Measurements from ENCODE around the gene TRIM43.
"Not testable (repeated sequence)": the region's sequence is repeated elsewhere in the genome, so short reads cannot be mapped to it uniquely, and the experiment has no call there.

Gene TRIM43

DNA sequence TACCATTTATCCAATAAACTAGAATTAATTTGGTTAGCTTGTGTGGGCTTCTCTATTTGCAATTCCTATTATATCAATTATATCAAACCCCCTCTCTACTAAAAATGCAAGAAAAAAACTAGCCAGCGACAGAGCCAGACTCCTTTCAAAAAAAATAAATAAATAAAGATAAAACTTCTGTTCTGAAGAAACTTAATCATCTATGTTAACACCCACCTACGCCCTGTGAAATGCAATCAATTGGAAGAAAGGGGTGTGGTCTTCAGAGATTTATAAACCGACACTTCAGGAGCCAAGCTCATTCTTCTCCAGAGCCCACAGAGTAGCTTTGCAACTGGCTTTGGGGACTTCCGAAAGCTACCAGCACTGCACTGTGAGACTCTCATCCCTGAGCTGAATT is at the start of gene TRIM43:
Gene TRIM43, plus strand, starts transcription at position 301 of the 400 bp plus-strand sequence. CDS start 2,023 bp downstream, outside the sequence.
- not testable (repeated sequence) for ATAC-seq

- no peak for ATAC-seq
Measured at GRCh38 chr2:95551055-95551568, 40.7 kb upstream of the TRIM43 start.

- no peak for ATAC-seq
Measured at GRCh38 chr2:95552911-95553310, 38.9 kb upstream of the TRIM43 start.

GRCh38 chr2:95569170-95569569 is 22.6 kb upstream of the TRIM43 start:
- ATAC-seq = no peak

- ATAC-seq = no peak
Measured at GRCh38 chr2:95573866-95574265, 17.9 kb upstream of the TRIM43 start.

DNA sequence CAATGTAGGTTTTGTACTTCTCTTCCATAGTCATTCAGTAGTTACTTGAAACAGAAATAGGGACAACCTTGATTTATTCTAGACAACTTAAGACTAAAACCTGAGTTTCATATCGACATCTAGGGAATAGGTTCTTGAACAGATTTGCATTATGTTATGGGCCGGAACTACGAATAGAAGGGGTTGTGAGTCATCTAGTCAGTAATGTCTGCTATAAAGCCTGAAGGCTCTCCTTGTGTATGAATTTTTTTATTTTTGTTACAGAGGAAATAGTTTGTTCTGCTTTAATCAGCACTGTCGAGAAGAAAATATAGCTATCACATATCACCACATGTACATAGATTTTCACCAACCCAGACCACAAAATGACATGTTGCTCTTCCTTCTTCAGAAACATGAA is 17.3 kb upstream of the TRIM43 start:
- ATAC-seq = no peak

- ATAC-seq = no peak
Measured at GRCh38 chr2:95575857-95576256, 15.9 kb upstream of the TRIM43 start.

GRCh38 chr2:95578539-95578938 is 13.3 kb upstream of the TRIM43 start:
- ATAC-seq = no peak

- not testable (repeated sequence) for ATAC-seq
Measured at GRCh38 chr2:95583545-95583944, 8.3 kb upstream of the TRIM43 start.

- ATAC-seq = not testable (repeated sequence)
Measured at GRCh38 chr2:95584321-95584720, 7.5 kb upstream of the TRIM43 start.

- not testable (repeated sequence) for ATAC-seq
Measured at GRCh38 chr2:95589777-95590536, 1.8 kb upstream of the TRIM43 start.

- ATAC-seq = not testable (repeated sequence)
Measured at GRCh38 chr2:95592973-95593372, 1.2 kb downstream of the TRIM43 start.

DNA sequence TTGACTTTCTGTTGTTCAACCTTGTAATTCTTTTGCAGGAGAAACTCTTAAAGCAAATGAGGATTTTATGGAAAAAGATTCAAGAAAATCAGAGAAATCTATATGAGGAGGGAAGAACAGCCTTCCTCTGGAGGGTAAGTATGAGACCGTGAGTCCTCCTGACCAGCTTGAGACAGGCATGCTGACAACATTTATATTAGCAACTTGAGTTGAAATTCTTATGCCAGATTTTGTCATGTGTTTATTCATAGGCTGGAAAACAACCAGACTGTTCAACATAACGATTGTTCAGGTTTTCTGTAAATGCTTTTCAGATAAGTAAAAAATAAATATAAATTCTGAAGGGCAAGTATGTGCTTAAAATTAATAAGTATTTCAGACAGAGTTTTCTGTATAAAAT is 3.2 kb downstream of the TRIM43 start:
- not testable (repeated sequence) for ATAC-seq

DNA sequence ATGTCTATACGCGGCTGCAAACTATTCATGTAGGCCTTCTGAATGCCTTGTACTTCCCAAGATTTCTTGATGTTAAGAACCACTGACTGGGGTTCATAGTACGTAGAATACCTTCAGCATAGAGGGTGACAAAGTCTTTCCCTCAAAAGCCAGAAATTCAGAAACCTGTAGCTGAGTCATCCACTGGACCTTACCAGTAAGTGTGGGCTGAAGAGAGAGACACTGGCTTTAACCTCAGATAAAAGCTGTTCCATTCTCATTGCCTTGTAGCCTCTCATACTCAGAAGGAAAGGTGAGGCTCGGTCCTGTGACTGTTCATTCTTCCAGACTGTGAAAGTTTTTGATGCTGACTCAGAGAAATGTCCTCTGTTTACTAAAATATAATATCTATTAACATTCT is 9.5 kb downstream of the TRIM43 start:
- ATAC-seq = not testable (repeated sequence)

GRCh38 chr2:95602146-95602545 is 10.3 kb downstream of the TRIM43 start:
- ATAC-seq = not testable (repeated sequence)

GRCh38 chr2:95608356-95608755 is 16.6 kb downstream of the TRIM43 start:
- ATAC-seq = not testable (repeated sequence)

DNA sequence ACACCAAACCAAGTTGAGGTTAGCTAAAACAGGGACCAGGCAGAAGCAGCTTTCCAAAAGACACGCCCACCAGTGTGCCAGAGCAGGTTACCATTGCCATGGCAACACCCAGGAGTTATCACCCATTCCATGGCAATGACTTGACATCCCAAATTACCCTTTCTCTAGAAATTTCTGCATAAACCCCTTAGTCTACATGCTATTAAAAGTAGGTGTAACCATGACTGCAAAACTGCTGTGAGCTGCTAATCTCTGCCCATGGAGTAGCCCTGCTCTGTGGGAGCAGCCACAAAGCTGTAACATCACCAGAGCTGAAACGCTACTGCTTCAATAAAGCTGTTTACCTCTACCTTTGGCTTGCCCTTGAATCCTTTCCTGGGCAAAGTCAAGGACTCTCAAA is 18.0 kb downstream of the TRIM43 start:
- ATAC-seq = not testable (repeated sequence)

DNA sequence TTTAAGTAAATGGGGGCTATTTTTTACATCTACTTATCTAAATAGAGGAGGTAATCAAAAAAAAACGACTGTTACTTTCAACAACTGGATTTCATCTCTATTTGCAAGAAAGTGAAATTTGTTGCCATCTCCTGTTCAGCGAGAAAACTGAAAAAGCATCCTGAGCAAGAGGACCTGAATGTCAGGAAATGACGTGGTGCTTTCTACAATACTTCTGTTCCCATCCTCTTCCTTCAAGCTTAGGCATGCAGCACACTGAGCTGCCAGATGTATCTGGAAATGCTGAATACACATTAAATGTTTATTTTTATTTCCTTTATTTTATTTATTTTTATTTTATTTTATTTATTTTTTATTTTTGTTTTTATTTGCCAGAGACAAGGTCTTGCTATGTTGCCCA is 21.2 kb downstream of the TRIM43 start:
- ATAC-seq = not testable (repeated sequence)

DNA sequence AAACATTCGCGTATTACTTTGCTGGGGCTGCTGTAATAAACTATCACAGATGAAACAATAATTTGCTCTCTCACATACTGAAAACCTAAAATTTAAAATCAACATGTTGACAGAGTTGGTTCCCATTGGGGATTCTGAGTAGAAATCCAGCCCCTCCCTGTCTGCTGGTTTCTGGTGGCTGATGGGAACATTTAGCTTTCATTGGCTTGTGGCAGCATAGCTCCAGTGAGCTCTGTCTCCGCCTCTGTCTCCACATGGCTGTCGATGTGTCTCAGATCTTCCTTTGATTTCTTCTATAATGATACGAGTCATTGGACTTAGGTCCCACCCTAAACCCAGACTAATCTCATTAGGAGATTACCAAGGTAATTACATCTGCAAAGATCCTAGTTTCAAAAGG is 30.9 kb downstream of the TRIM43 start:
- ATAC-seq = not testable (repeated sequence)

DNA sequence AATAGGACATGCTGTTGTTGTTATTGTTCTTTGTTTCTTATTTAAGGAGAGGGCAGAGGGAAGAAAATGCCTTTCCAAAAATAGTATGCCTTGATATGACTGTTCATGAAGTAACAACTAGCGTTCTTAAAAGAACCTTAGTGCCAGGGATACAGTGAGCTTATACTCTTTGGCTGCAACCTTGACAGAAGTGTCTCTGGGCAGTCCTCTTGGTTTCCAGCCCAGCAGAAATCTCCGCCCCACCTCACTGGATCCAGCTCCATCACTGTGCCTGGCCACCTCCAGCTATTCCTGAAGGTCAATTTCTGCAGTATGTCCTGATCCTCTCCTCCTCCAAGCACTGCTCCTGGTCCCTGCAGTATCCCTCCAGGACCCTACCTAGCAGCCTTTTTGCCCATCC is 39.2 kb downstream of the TRIM43 start:
- not testable (repeated sequence) for ATAC-seq

- not testable (repeated sequence) for ATAC-seq
Measured at GRCh38 chr2:95633626-95634259, 41.9 kb downstream of the TRIM43 start.

DNA sequence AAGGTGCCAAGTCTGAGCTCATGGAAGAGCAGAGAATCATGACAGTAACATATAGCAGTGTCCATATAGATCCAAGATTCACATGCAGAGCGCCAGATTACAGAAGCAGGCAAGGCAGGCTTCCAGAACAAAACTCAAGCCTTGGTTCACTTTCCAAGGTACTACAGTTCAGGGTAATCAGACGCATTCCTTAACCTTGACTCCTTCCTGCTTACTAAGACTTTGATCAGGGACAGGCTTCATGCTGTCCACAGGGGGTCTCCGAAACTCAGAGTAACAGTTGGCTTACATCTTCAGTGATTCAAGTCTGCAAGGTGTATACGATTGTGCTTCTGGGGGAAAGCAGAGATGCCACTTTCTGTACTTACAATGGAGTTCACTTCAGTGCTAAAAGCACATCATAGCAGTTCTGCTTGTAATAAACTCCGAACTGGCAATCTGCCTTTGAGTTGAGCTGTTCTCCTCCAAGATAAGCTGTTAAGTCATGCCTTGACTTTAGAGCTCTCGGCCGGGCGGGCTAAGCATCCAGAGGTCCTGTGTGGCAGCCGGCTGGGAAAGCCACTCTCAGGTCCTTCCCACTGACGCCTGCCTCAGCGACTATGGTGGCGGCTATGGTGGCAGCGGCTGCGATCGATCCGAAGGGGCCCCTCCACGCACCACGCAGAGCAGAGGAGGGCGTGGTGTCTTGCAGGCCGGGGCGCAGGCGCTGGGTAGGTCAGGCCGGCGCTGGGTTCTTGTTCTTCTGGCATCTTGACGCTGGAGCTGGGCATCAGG is 48.9 kb downstream of the TRIM43 start:
- ATAC-seq = not testable (repeated sequence)

- ATAC-seq = not testable (repeated sequence)
Measured at GRCh38 chr2:95641289-95641575, 49.4 kb downstream of the TRIM43 start.

Data from activated CD4-positive, CD25-positive, alpha-beta regulatory T cell treated with anti-CD3 and anti-CD28 coated beads, Interleukin-2, amount 50 U/mL, for 24 hours (primary cell).